HG03521 (cell line): ENCODE data around the gene PLEKHM3.

Source experiments
- ATAC-seq: cut with Tn5 transposase; IDR thresholded peaks from one replicate; pipeline ENCODE4 v1.9.1; 2021; ENCODE audit warnings: mild to moderate bottlenecking, moderate library complexity; ENCODE audit not compliant: unreplicated experiment

Gene PLEKHM3

GRCh38 chr2:207995887-207996286 lies 29.4 kb downstream of the PLEKHM3 start:
- no peak for ATAC-seq

DNA sequence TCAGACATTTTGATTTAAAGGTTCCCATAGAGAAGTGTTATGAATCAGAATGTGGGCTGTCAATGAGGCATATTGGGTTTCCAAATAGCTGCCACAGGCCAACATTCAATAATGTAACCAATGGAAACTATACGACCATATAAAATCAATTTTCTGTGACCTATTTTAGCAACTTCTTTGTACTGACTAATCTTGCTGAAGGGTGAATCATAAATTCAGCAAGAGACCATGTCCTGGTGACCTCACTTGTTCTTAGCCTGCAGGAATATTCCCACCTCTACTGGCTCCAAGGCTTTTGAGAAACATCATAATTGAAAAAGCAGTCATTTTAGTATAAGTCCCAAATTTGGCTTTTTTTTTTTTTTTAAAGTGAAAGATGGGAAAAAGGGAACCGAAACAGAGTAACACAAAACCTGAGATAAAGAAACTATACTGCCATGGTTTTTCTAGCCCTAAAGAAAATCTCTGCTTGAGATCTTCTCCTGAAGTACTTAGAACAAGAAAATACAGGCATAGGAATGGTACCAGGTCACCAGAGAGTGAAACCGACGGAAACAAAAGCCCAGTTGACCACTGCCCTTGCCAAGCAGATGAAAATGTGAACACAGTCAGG lies 32.1 kb downstream of the PLEKHM3 start:
- no peak for ATAC-seq

GRCh38 chr2:207991944-207992343 lies 33.4 kb downstream of the PLEKHM3 start:
- ATAC-seq, result no peak

DNA sequence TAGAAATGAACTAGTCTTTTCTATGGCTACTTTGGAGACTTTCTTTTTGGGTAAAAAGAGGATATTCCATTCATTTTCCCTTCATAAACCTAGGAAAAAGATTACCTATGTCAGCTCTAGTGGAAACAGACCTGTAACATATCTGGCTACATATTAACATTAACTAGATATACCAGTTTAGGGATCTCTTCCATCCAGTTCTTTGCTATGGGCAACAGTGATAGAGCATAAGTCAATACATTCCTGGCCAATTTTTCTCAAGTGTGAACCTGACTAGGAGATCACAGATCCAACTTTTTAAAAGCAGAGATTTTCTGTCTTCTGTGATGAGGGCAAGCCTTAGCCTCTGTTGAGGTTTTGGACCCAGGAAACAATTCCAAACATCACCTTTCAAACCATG lies 34.5 kb downstream of the PLEKHM3 start:
- ATAC-seq, result no peak

- ATAC-seq, result no peak
These were observed 36.4 kb downstream of the PLEKHM3 start for GRCh38 chr2:207988975-207989374.

GRCh38 chr2:207987025-207987716 lies 38.2 kb downstream of the PLEKHM3 start:
- ATAC-seq, result no peak

GRCh38 chr2:207984765-207985480 lies 40.4 kb downstream of the PLEKHM3 start:
- ATAC-seq, result no peak

DNA sequence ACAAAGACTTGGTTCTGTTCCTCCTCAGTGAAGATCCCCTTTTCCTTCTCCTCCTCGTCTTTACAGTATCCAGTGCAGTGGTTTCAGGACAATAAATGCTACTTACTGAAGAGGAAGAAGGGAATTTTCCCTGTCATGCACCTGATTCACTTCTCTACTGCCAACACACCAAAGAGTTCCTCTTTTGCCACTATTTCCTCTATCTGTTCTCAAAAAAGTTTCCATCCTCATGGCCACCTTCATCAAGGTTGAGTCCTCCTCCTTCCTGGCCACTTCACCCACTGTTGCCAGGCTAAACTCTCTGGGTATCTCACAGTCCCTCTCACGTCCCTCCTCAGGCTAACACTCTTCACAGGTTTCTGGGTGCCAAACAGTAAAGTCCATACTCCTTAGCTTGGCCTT lies 41.7 kb downstream of the PLEKHM3 start:
- ATAC-seq, result no peak

- no peak for ATAC-seq
These were observed 47.0 kb downstream of the PLEKHM3 start for GRCh38 chr2:207978177-207978948.

- no peak for ATAC-seq
These were observed 49.4 kb downstream of the PLEKHM3 start for GRCh38 chr2:207975921-207976320.

DNA sequence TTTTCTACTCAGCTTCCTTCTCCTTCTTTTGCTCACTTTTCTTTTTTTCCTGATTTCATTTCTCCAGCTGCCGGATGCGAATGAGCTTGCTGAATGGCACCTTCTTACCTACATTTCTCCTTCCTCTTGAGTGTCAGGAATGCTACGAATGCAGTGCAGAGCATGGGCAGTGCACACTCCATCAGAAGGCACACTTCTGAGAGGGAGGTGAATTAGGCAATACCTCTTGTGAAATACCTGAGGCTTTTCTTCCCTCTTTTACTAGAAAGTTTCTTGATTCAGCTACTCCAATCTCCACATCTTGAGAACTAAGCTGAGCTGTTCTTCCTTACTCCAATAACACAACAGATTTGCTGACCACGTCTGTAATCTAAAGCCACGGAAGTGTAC lies 51.1 kb downstream of the PLEKHM3 start:
- ATAC-seq, result no peak

DNA sequence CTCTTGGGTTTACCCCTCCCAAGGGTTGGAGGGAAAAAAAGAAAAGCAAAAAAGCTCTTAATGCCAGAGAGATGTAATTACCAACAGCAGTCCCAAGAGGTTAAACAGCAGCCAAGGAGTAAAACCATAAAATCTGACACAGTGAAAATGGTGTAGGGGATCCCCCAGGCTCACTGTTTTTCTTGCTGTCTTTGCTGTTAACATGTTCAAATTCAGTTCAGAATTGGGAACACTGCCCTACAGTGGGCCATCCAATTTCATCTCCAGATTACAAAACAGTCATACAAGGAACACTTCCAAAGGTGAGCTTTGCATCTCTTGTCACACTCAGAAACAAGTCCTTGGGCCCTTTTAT lies 54.5 kb downstream of the PLEKHM3 start:
- no peak for ATAC-seq

DNA sequence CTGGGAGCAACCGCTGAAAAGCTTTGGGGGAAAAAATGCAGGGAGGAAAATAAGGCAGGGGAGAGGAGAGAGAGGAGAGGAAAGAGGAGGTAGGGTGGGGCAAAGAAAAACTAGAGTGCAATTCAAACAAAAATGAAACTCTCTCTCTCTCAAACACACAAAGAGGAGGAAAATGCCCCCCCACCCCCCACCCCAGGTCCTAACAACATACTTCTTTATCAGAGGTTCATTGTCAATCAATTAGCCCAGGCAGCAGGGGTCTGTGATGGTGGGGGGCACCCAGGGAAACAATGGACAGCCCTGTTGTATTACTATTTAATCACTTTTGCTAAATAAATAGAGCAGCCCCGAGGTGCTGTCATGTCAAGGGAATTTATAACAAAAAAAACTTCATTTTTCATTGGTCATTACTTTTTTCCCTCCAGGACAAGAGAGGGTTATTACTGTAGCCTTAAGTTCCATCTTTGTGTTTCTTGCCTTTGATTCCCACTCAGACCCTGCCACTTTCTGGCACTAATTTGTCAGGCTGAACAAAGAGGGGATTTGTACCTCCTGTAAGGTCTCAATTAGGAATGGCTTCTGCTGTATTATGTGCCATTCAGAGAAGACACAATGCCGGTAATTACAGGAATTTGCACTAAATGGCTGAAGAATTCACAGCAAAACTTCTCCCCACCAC lies 55.0 kb downstream of the PLEKHM3 start:
- no peak for ATAC-seq

GRCh38 chr2:207969249-207969648 lies 56.1 kb downstream of the PLEKHM3 start:
- ATAC-seq, result no peak

DNA sequence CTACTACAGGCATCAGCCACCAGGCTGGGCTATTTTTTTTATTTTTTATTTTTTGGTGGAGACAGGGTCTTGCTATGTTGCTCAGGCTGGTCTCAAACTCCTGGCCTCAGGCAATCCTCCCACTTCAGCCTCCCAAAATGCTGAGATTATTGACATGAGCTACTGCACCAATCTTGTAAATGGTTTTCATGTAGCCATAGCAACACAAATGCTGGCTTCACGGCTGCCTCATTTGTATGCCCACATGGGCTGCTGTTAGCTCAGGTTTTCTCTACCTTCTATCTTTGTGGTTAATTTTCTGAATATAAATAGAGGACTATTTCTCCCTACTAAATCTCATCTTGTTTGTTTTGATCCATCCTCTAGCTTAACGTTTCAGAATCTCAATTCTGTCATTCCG lies 58.2 kb downstream of the PLEKHM3 start:
- no peak for ATAC-seq

GRCh38 chr2:207960911-207961310 lies 64.4 kb downstream of the PLEKHM3 start:
- ATAC-seq, result no peak

- ATAC-seq, result no peak
These were observed 65.2 kb downstream of the PLEKHM3 start for GRCh38 chr2:207960090-207960489.

GRCh38 chr2:207956771-207957170 lies 68.6 kb downstream of the PLEKHM3 start:
- no peak for ATAC-seq

DNA sequence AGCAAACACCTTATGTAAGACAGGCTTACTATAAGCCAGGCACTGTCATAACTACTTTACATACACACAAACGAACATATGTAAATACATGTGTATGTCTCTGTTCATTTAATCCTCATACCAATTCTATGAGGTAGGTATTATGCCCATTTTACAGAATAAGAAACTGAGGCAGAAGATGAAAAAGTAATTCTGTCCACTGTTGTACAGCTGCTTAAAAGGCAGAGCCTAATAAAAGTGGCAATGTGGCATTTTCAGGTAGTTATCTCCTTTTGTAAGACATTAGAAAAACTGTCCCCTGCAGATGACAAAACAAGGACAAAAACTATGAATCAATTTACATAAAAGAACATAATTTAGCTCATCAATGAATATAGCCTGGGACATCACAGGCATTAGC lies 69.9 kb downstream of the PLEKHM3 start:
- ATAC-seq, result no peak

DNA sequence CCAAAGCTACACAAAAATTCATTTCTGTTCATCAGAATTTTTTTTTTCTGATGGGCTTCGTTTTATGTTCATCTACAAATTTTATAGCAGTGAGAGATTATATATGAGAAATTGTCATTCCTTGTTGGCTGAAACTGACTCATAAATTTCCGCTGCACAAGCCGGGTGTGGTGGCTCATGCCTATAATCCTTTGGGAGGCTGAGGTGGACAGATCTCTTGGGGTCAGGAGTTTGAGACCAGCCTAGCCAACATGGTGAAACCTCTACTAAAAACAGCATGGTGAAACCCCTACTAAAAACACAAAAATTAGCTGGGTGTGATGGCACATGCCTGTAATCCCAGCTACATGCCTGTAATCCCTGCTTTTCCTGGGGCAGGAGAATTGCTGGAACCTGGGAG lies 72.0 kb downstream of the PLEKHM3 start:
- ATAC-seq, result no peak
